Omental fat pad (tissue), 4 donors: Measurements from ENCODE around the gene SAP130. TPM values are rescaled to one million over a fixed set of nuclear protein-coding genes. Genes with fewer than 3 reads are reported as not detected.
"Not testable (repeated sequence)": the region's sequence is repeated elsewhere in the genome, so short reads cannot be mapped to it uniquely, and the experiment has no call there.

Experiments
- ATAC-seq: fragments of 150-250 bp; one replicate; pipeline ENCODE4 v1.9.1; 2016; ENCODE audit warnings: mild to moderate bottlenecking, moderate library complexity; ENCODE audit not compliant: low FRiP score
- DNase-seq: peaks from one replicate; pipeline ENCODE4 v3.0.0-alpha.2; 2019; ENCODE audit warnings: low spot score
- total RNA-seq, 4 donors: library from RNA; depleted of rRNA; stranded (reverse); fragments of >200 nt; gene quantifications; one replicate each; pipeline ENCODE4 v1.1.0, GENCODE V29; 2016
- TF ChIP-seq, protein P1 (sequence below), 3 donors: fragments of 450-650 bp; IDR thresholded peaks; one replicate each; pipeline ENCODE4 v1.5.1; 2016 to 2017; ENCODE audit warnings: antibody characterized with exemption in 3 of 3, mild to moderate bottlenecking in 3 of 3, moderate library complexity in 2 of 3

Gene SAP130
- total RNA-seq, 4 donors from 2014 or later, result 5.3 to 14.7 (median 11.6) TPM

DNA sequence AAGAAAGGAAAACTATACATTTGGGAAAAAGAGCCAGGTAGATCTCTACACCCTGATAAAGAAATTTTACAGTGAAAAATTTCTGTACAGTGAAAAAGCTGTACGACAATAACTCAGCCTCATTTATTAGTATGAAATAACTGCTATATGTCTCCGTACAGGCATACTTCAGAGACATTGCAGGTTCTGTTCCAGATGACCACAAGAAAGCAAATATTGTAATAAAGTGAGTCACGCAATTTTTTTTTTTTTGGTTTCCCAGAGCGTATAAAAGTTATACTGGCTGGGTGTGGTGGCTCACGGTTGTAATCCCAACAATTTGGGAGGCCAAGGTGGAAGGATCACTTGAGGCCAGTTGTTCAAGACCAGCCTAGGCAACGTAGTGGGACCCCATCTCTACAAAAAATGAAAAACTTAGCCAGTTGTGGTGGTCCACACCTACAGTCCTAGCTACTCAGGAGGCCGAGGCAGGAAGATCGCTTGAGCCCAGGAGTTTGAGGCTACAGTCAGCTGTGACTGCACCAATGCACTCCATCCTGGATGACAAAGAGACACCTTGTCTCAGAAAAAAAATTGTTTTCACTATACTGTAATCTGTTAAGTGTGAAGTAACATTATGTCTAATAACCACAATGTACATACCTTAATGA lies 113.9 kb downstream of the SAP130 start:
- DNase-seq (no peak), ATAC-seq (no peak)
- TF ChIP-seq, protein P1, sequence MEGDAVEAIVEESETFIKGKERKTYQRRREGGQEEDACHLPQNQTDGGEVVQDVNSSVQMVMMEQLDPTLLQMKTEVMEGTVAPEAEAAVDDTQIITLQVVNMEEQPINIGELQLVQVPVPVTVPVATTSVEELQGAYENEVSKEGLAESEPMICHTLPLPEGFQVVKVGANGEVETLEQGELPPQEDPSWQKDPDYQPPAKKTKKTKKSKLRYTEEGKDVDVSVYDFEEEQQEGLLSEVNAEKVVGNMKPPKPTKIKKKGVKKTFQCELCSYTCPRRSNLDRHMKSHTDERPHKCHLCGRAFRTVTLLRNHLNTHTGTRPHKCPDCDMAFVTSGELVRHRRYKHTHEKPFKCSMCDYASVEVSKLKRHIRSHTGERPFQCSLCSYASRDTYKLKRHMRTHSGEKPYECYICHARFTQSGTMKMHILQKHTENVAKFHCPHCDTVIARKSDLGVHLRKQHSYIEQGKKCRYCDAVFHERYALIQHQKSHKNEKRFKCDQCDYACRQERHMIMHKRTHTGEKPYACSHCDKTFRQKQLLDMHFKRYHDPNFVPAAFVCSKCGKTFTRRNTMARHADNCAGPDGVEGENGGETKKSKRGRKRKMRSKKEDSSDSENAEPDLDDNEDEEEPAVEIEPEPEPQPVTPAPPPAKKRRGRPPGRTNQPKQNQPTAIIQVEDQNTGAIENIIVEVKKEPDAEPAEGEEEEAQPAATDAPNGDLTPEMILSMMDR (IDR thresholded peaks at IDR 0.05), result no peak

DNA sequence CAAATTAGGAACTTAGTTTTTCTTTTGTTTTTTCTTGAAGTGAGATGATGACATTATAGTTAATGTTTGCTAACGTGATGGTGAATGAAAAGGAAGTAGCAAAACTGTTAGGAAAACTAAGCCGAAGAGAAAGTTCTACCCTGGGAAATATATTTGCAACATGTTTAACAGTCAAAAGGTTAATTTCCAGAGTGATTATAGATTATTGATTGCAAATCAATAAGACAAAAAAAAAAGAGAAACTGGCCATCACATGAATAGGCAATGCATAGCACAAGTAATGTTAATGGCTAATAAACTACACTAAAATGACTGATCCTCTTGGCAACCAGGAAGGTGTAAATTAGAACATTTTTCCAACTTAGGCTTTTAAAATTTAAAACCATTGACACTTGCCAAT lies 116.1 kb downstream of the SAP130 start:
- ATAC-seq (no peak), DNase-seq (no peak)
- TF ChIP-seq, protein P1 (IDR thresholded peaks at IDR 0.05), result no peak

DNA sequence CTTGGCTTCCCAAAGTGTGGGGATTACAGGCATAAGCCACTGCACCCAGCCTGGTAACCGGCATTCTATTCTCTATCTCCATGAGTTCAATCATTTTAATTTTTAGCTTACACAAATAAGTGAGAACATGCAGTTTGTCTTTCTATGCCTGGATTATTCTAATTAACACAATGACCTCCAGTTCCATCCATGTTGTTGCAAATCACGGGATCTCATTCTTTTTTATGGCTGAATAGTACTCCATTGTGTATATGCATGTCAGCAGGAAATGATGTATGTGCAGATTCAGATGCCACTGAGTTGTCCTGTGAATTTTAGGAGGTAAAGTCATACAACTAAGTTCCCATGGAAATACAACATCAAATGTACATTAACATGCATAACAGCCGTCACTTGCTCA lies 117.4 kb downstream of the SAP130 start:
- ATAC-seq (no peak), DNase-seq (no peak)
- TF ChIP-seq, protein P1 (IDR thresholded peaks at IDR 0.05), result no peak

DNA sequence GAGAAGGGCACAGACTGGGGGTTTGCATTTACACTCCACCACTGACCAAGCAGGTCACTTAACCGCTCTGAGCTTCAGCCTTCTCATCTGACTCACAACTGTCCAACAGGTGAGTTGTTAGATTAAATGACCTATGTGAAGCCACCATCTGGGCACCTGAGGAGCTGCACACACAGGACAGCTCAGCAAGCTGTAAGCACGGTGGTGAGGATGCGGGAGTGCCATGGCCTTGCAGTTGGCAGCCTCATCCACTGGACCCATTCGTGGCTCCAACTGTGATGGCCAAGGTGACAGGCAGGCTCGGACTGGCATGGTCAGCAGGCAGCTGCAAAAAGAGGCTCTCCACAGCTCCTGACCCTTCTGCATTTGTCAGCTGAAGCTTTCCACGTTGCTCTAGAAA lies 118.8 kb downstream of the SAP130 start:
- ATAC-seq, result no peak
- DNase-seq, result no peak
- TF ChIP-seq, protein P1 (IDR thresholded peaks at IDR 0.05), result no peak

DNA sequence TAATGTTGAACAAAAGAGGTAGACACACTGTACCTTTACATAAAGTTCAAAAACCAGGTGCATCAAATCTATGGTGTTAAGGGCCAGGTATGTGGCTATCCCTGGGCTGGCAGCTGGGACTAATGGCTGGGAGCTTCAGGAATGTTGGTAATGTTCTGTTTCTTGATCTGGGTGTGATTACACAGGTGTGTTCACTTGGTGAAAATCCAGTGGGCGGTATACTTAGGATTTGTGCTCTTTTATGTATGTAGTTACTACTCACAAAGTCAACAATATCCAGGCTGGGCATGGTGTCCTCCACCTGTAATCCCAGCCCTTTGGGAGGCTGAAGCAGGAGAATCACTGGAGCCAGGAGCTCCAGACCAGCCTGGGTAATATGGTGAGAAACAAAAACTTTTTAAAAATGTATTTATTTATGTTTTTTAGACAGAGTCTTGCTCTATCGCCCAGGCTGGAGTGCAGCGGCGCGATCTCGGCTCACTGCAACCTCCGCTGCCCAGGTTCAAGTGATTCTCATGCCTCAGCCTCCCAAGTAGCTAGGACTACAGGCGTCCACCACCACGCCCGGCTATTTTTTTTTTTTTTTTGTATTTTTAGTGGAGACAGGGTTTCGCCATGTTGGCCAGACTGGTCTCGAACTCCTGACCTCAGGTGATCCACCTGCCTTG lies 120.0 kb downstream of the SAP130 start:
- not testable (repeated sequence) for DNase-seq, ATAC-seq

DNA sequence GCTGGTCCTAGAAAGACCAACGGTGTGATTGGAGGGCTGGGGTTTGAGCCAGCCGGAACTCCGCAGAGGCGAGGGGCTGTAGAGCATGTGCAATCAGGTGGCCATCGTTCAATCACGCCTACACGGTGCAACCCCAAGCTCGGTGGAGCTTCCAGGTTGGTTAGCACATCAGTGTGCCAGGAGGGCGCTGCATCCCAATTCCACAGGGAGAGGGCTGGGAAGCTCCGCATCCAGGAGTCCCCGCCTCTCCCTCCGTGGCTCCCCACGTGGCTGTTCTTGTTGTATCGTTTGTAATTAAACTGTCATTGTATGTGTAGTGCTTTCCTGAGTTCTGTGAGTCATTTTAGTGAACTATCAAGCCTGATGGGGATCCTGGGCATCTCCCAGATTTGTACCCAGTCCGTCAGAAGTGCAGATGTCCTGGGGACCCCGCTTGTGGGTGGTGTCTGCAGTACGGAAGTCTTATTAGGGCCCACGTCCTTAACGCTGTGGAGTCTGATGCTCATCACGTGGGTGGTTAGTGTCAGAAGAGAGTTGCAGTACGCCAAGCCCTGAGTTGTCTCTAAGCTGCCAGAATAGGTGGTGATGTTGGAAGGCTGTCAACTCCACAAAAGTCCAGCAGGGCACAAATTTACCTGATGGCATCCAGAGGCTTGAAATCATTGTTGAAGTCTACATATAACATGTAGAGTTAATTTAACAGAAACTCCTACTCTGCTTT lies 121.5 kb downstream of the SAP130 start:
- no peak for DNase-seq
- no peak for ATAC-seq
- TF ChIP-seq, protein P1 (IDR thresholded peaks at IDR 0.05), result no peak

DNA sequence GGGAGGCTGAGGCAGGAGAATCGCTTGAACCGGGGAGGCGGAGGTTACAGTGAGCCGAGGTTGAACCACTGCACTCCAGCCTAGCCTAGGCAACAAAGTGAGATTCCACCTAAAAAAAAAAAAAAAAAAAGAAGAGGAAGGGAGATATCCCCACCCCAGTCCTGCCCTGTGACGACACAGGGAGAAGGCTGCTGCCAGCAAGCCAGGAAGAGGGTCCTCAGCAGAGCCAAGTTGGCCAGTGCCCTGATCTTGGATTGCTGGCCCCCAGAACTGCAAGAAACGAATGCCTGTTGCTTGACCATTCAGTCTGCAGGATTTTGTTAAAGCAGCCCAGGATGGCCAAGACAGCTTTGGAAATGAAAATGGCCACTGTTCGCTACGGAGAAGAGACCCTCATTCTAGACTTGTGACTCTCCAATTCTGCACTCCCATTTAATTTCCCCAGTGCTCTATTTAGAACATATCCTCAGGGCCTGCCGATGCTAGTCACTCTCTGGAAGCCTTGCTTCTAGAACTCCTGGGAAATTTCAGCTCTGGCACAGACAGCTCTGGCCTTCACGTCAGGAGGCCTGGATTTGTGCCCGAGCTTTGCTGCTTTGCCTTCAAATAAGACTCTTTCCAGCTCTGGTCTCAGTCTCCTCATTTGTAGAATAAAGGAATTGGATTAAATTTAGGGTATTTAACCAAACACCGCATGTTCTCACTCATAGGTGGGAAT lies 126.4 kb downstream of the SAP130 start:
- TF ChIP-seq, protein P1 (IDR thresholded peaks at IDR 0.05), result no peak
- no peak for DNase-seq
- no peak for ATAC-seq
